HCT116 (cell line): ENCODE data around the gene SRGN. TPM values are rescaled to one million over a fixed set of nuclear protein-coding genes. Genes with fewer than 3 reads are reported as not detected.

ENCODE experiments used
- ATAC-seq: fragments of 200-7000 bp; cut with Tn5 transposase; 2 replicates; pipeline ENCODE4 v1.9.1; 2020; ENCODE audit warnings: mild to moderate bottlenecking, moderate library complexity
- BruUV-seq: library from RNA; stranded (reverse); fragments of 400-500 nt; replicated peaks from 2 replicates; lab custom pipeline; 2021; lab: Mats Ljungman, UMichigan
- CTCF ChIA-PET: fragments of 300-600 bp; sonication (Branson Sonifier 250); formaldehyde crosslinking; loops from one replicate; lab custom pipeline; 2021; ENCODE audit warnings: antibody characterized with exemption; lab: Charles Lee
- POLR2A ChIA-PET: fragments of 300-600, 350-600 bp; sonication (Branson Sonifier 250); formaldehyde crosslinking; loops from one replicate; lab custom pipeline; 2021; ENCODE audit warnings: antibody characterized with exemption; lab: Charles Lee
- RAD21 ChIA-PET, 2 experiments: fragments of 300-600 bp; sonication (Branson Sonifier 250); formaldehyde crosslinking; loops; one replicate each; lab custom pipeline; 2023; ENCODE audit warnings: low total read pairs in 2 of 2; ENCODE audit not compliant: uncharacterized antibody in 2 of 2, unreplicated experiment in 2 of 2, low non-redundant PET in 1 of 2; lab: Charles Lee
- DNase-seq: peaks from one replicate; pipeline ENCODE4 v3.0.0-alpha.2; 2010; ENCODE audit warnings: low read depth, low spot score
- H2AFZ ChIP-seq: fragments of 200-600 bp; shearing (Covaris generic), sonication (generic); 2 replicates; pipeline ENCODE4 v1.6.1; 2017; ENCODE audit warnings: low read depth, mixed run types, mixed read lengths, antibody characterized with exemption, low read length; ENCODE audit not compliant: poor library complexity, severe bottlenecking
- H3K27ac ChIP-seq: 2 replicates; pipeline ENCODE4 v1.5.1; 2012; ENCODE audit warnings: low read depth, low read length
- H3K27me3 ChIP-seq: fragments of 200-600 bp; sonication (generic); 2 replicates; pipeline ENCODE4 v1.6.1; 2016; ENCODE audit warnings: mixed run types, low read length, mixed read lengths; ENCODE audit not compliant: insufficient read depth
- H3K36me3 ChIP-seq, 2 experiments: fragments of 200-500 bp in 1 of 2; fragments of 200-600 bp in 1 of 2; sonication (Bioruptor generic) in 1 of 2; sonication (generic) in 1 of 2; 2 replicates each; pipeline versions ENCODE4 v1.5.1 to v1.6.1; 2014 to 2016; ENCODE audit warnings: low read length in 2 of 2, inconsistent platforms in 1 of 2, mixed read lengths in 1 of 2, mixed run types in 1 of 2; ENCODE audit not compliant: insufficient read depth in 2 of 2, control insufficient read depth in 1 of 2
- H3K4me1 ChIP-seq, 2 experiments: fragments of 200-600 bp in 1 of 2; sonication (generic) in 1 of 2; 2 replicates each; pipeline versions ENCODE4 v1.5.1 to v1.6.1; 2012 to 2017; ENCODE audit warnings: low read length in 2 of 2, inconsistent platforms in 1 of 2, mild to moderate bottlenecking in 1 of 2, mixed read lengths in 1 of 2, mixed run types in 1 of 2, moderate library complexity in 1 of 2; ENCODE audit not compliant: insufficient read depth in 2 of 2, control insufficient read depth in 1 of 2
- H3K4me2 ChIP-seq: fragments of 200-600 bp; sonication (generic); 2 replicates; pipeline ENCODE4 v1.6.1; 2017; ENCODE audit warnings: mixed run types, low read length, mixed read lengths
- H3K4me3 ChIP-seq, 2 experiments: fragments of 200-600 bp in 1 of 2; sonication (generic) in 1 of 2; replicated peaks in 1 of 2; 2 replicates each; pipeline ENCODE4 v1.5.1; 2011 to 2016; ENCODE audit warnings: low read length in 2 of 2, control low read depth in 1 of 2, low read depth in 1 of 2, mild to moderate bottlenecking in 1 of 2, mixed read lengths in 1 of 2, mixed run types in 1 of 2
- H3K79me2 ChIP-seq: fragments of 200-600 bp; sonication (generic); 2 replicates; pipeline ENCODE4 v1.6.1; 2017; ENCODE audit warnings: mild to moderate bottlenecking, mixed run types, low read length, moderate library complexity, mixed read lengths; ENCODE audit not compliant: insufficient read depth
- H3K9ac ChIP-seq: fragments of 200-600 bp; sonication (generic); 2 replicates; pipeline ENCODE4 v1.6.1; 2016; ENCODE audit warnings: low read length, mixed read lengths
- H3K9me2 ChIP-seq: fragments of 200-600 bp; sonication (generic), shearing (Covaris generic); 2 replicates; pipeline ENCODE4 v1.6.1; 2017; ENCODE audit warnings: mixed run types, mild to moderate bottlenecking, moderate library complexity; ENCODE audit not compliant: insufficient read depth
- H3K9me3 ChIP-seq, 2 experiments: fragments of 200-500 bp in 1 of 2; fragments of 200-600 bp in 1 of 2; sonication (Bioruptor generic) in 1 of 2; sonication (generic) in 1 of 2; 2 replicates each; pipeline ENCODE4 v1.6.1; 2014 to 2017; ENCODE audit warnings: low read length in 2 of 2, mixed read lengths in 2 of 2, inconsistent platforms in 1 of 2, low read depth in 1 of 2, mild to moderate bottlenecking in 1 of 2, mixed run types in 1 of 2, moderate library complexity in 1 of 2; ENCODE audit not compliant: control insufficient read depth in 1 of 2, insufficient read depth in 1 of 2
- H4K20me1 ChIP-seq: fragments of 200-600 bp; sonication (generic), shearing (Covaris generic); 2 replicates; pipeline ENCODE4 v1.6.1; 2017; ENCODE audit warnings: mixed run types, mild to moderate bottlenecking, moderate library complexity; ENCODE audit not compliant: insufficient read depth
- EGR1 ChIP-seq: IDR thresholded peaks from 2 replicates; pipeline ENCODE4 v1.6.1; 2012; ENCODE audit warnings: low read depth
- EZH2phosphoT487 ChIP-seq: fragments of 200-600 bp; IDR thresholded peaks from 2 replicates; pipeline ENCODE4 v1.6.1; 2018; ENCODE audit warnings: antibody characterized with exemption, borderline replicate concordance
- MAX ChIP-seq: IDR thresholded peaks from 2 replicates; pipeline ENCODE4 v1.6.1; 2012
- RAD21 ChIP-seq: IDR thresholded peaks from 2 replicates; pipeline ENCODE4 v1.6.1; 2012; ENCODE audit warnings: low read depth, mild to moderate bottlenecking
- REST ChIP-seq: IDR thresholded peaks from 2 replicates; pipeline ENCODE4 v1.6.1; 2012; ENCODE audit warnings: low read depth
- TCF7L2 ChIP-seq: IDR thresholded peaks from 2 replicates; pipeline ENCODE4 v1.7.0; 2011; ENCODE audit warnings: borderline replicate concordance, inconsistent platforms; ENCODE audit not compliant: insufficient read depth, insufficient read length; ENCODE audit errors: extremely low read depth
- YY1 ChIP-seq: IDR thresholded peaks from 2 replicates; pipeline ENCODE4 v1.6.1; 2011; ENCODE audit warnings: low read length, low read depth, moderate library complexity, mild to moderate bottlenecking; ENCODE audit not compliant: insufficient replicate concordance; ENCODE audit errors: extremely low read depth
- intact Hi-C: fragments of 100-400 bp; cut with micrococcal nuclease; formaldehyde crosslinking; loops from 2 replicates; pipeline ENCODE4 v1.10.0; 2022
- total RNA-seq: library from RNA; stranded (reverse); gene quantifications from one replicate; pipeline ENCODE4 v1.2.1, GENCODE V29; 2021; ENCODE audit not compliant: unreplicated experiment
- TF ChIP-seq, protein P1 (sequence below): IDR thresholded peaks from 2 replicates; pipeline ENCODE4 v1.6.1; 2011; ENCODE audit warnings: mild to moderate bottlenecking, low read length, moderate library complexity; ENCODE audit not compliant: insufficient replicate concordance; ENCODE audit errors: extremely low read depth

Gene SRGN
- total RNA-seq, 1 experiment from 2014 or later = 1.8 TPM

DNA sequence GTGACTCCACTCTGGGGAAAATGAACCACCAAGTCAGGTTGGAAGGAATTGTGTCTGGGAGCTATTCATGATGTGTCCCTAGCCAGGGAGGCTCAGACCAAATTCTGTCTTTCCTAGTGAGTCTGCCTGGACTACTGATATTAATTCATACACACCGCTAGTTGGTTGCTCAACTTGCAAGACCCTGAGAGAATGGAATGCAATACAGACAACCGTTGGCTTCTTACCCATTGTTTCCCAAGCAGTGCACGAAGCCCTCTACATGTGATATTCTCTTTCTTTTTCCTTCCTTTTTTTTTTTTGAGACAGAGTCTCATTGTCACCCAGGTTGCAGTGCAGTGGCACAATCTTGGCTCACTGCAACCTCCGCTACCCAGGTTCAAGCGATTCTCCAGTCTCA, 19.4 kb upstream of the SRGN start:
- H3K27ac ChIP-seq = no peak overlapping the region
- ATAC-seq = no peak
- TF ChIP-seq RAD21 (no peak), TCF7L2 (no peak), EZH2phosphoT487 (no peak), MAX (no peak), REST (no peak), EGR1 (no peak), YY1 (no peak)
- TF ChIP-seq, protein P1, sequence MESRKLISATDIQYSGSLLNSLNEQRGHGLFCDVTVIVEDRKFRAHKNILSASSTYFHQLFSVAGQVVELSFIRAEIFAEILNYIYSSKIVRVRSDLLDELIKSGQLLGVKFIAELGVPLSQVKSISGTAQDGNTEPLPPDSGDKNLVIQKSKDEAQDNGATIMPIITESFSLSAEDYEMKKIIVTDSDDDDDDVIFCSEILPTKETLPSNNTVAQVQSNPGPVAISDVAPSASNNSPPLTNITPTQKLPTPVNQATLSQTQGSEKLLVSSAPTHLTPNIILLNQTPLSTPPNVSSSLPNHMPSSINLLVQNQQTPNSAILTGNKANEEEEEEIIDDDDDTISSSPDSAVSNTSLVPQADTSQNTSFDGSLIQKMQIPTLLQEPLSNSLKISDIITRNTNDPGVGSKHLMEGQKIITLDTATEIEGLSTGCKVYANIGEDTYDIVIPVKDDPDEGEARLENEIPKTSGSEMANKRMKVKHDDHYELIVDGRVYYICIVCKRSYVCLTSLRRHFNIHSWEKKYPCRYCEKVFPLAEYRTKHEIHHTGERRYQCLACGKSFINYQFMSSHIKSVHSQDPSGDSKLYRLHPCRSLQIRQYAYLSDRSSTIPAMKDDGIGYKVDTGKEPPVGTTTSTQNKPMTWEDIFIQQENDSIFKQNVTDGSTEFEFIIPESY = no peak
- TF ChIP-seq, all 23 proteins: peak for 0
- Histone ChIP-seq H2AFZ (no peak overlapping the region), H3K79me2 (no peaks in the 10 kb centered on the region), H3K9me2 (no peaks in the 10 kb centered on the region), H3K4me3 (no peak overlapping the region), H4K20me1 (no peaks in the 10 kb centered on the region), H3K9ac (no peak overlapping the region), H3K36me3 (no peaks in the 10 kb centered on the region), H3K27me3 (no peaks in the 10 kb centered on the region), H3K4me2 (no peak overlapping the region), H3K4me1 (no peaks in the 10 kb centered on the region), H3K9me3 (no peaks in the 10 kb centered on the region)
- POLR2A ChIA-PET = no interaction called here
- CTCF ChIA-PET = no interaction called here
- no TSS peak for BruUV-seq
- no peak for DNase-seq
- intact Hi-C loops = no loop called here
- RAD21 ChIA-PET = no interaction called here
